Esophagus mucosa (tissue), 1 donor: ENCODE results near the gene KCNK2. TPM values are rescaled to one million over a fixed set of nuclear protein-coding genes. Genes with fewer than 3 reads are reported as not detected.
A peak's percentile ranks its signal among the peaks of the same experiment; 100 is the strongest.

Experiments
- ATAC-seq: fragments of 200-7000 bp; cut with Tn5 transposase; one replicate; pipeline ENCODE4 v1.9.1; 2020
- total RNA-seq: library from RNA; stranded (reverse); gene quantifications from one replicate; pipeline ENCODE4 v1.2.4, GENCODE V29; 2023
- donor health status: DM: yes; HTN: yes; CAD: no.

The KCNK2 gene
- total RNA-seq, 1 donor from 2014 or later, result 0.08 TPM

GRCh38 chr1:215095524-215095923 is 13.0 kb downstream of the KCNK2 start:
- no peak for ATAC-seq

- ATAC-seq, result no peak
Observed at GRCh38 chr1:215101511-215101910, 19.0 kb downstream of the KCNK2 start.

- ATAC-seq, result no peak
Observed at GRCh38 chr1:215104283-215104682, 21.7 kb downstream of the KCNK2 start.

GRCh38 chr1:215106067-215106466 is 23.5 kb downstream of the KCNK2 start:
- no peak for ATAC-seq

GRCh38 chr1:215109171-215109570 is 26.6 kb downstream of the KCNK2 start:
- no peak for ATAC-seq

- ATAC-seq, result no peak
Observed at GRCh38 chr1:215111916-215112315, 29.4 kb downstream of the KCNK2 start.

- no peak for ATAC-seq
Observed at GRCh38 chr1:215113776-215114153, 31.2 kb downstream of the KCNK2 start.

GRCh38 chr1:215114154-215114933 is 31.8 kb downstream of the KCNK2 start:
- ATAC-seq, result peak; percentile 76

- ATAC-seq, result no peak
Observed at GRCh38 chr1:215115760-215116159, 33.2 kb downstream of the KCNK2 start.

- no peak for ATAC-seq
Observed at GRCh38 chr1:215118081-215118480, 35.5 kb downstream of the KCNK2 start.

- no peak for ATAC-seq
Observed at GRCh38 chr1:215119056-215119455, 36.5 kb downstream of the KCNK2 start.

- no peak for ATAC-seq
Observed at GRCh38 chr1:215119719-215120365, 37.3 kb downstream of the KCNK2 start.

GRCh38 chr1:215128504-215128903 is 46.0 kb downstream of the KCNK2 start:
- no peak for ATAC-seq

GRCh38 chr1:215131291-215131690 is 48.8 kb downstream of the KCNK2 start:
- no peak for ATAC-seq

GRCh38 chr1:215132156-215132555 is 49.6 kb downstream of the KCNK2 start:
- no peak for ATAC-seq

- no peak for ATAC-seq
Observed at GRCh38 chr1:215133532-215133931, 51.0 kb downstream of the KCNK2 start.

- ATAC-seq, result no peak
Observed at GRCh38 chr1:215137985-215138384, 55.4 kb downstream of the KCNK2 start.

GRCh38 chr1:215140135-215140534 is 57.6 kb downstream of the KCNK2 start:
- ATAC-seq, result no peak

GRCh38 chr1:215141460-215141859 is 58.9 kb downstream of the KCNK2 start:
- ATAC-seq, result no peak

GRCh38 chr1:215143497-215143896 is 61.0 kb downstream of the KCNK2 start:
- no peak for ATAC-seq

- ATAC-seq, result no peak
Observed at GRCh38 chr1:215146240-215146975, 63.9 kb downstream of the KCNK2 start.

- no peak for ATAC-seq
Observed at GRCh38 chr1:215147024-215147423, 64.5 kb downstream of the KCNK2 start.

GRCh38 chr1:215151841-215152549 is 69.5 kb downstream of the KCNK2 start:
- no peak for ATAC-seq
